HG02642 (cell line): ENCODE data around the gene HGF.

Source experiments
- ATAC-seq: cut with Tn5 transposase; IDR thresholded peaks from one replicate; pipeline ENCODE4 v1.9.1; 2021; ENCODE audit warnings: mild to moderate bottlenecking; ENCODE audit not compliant: unreplicated experiment, poor library complexity

Gene HGF

DNA sequence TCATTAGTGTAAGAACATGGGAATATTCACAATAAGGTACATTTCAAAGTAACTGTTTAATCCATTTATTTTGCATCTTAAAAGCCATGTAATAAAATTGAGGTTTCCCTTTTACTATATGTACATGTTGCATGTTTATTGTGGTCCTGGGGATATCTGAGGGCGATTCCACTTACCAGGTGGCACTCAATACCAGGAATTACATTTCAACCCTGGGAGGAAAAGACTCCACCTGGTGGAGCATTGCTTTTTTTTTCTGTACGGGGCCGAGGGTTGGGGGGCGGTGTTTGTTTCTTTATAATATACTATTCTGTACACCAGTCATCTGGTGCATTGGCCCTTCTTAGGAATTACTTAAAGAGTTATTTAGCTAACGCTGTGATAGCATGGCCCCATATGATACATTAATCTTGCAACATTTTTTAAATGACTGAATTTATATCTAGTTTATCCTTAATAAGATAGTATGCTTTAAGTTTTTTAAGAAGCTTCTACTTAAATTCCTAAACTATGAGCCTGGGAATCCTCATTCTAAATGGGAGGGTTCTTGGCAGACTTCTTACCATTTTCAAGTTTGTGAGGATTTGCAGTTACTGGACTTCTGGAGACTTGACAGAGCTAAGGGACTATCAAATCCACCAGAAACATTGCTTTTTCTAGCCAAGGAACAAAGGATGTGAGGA, 7.2 kb upstream of the HGF start:
- ATAC-seq = no peak

DNA sequence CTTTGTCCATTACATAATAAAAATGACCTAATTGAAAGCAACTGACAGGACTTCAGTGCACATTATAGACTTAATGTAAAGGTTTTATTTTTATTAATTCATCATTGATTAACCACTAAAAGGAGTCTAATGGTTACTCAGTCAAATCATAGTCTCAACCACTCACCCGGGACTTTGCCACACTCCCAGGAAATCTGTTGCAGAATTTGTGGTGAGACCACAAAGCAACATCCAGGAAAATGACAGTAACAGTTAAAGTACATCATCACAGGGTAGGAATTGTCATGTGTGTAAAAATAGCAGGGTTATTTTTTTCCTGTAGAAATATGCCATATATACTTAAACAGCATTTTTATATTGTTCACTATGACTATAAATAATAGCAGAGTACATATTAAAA, 6.3 kb upstream of the HGF start:
- no peak for ATAC-seq

DNA sequence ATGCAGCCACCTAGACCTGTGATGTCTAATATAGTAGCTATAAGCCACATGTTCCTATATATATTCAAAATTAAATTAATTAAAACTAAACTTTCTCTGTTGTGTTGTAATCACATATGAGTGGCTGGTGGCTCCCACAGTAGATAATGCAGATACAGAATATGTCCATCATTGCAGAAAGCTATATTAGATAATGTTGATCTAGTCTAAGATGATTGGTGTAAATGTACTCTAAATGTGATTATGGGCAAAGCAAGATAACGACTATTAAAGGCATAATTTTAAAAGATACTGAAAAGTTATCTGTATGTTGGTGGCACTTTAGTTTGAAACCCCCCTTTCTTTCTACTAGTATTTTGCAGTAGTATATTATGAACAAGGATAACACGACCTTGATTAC, 5.7 kb upstream of the HGF start:
- no peak for ATAC-seq

DNA sequence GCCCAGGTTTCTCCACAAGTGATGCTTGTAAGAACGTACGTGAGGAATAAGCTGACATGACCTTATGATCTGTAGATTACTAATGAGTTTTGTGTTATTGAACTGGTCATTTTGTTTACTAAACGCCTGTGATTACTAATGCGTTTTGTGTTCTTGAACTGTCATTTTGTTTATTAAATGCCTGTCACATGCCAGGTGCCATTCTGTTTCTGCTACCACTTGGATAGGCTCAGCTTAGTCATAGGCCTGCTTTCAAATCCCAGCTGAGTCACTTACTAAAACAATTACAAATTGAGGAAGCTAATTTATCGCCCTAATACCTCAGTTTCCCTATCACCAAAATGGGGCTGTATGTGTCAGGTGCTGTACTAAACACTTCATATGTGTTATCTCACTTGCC, 4.7 kb upstream of the HGF start:
- ATAC-seq = no peak

DNA sequence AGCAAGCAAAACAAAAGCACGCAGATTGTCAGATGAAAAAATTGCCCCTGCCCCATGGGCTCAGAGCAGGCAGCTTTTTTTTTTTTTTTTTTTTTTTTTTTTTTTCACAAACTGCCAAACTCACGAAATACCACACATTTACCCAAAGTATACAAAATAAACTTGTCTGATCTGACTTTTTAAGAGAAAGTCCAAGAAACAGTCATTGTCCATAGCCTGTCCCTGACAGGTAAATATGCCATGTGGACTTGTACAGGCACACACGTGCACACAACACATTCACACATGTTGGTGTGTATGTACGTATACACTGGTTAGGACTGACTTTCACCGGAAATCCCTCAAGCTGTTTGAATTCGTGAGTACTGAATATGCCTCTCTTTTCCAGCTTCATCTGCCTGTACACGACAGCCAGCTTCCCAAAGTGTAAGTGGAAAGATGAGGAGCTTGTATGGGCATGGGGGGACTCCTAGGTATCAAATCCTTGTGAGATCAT, 929 bp upstream of the HGF start:
- ATAC-seq = no peak

DNA sequence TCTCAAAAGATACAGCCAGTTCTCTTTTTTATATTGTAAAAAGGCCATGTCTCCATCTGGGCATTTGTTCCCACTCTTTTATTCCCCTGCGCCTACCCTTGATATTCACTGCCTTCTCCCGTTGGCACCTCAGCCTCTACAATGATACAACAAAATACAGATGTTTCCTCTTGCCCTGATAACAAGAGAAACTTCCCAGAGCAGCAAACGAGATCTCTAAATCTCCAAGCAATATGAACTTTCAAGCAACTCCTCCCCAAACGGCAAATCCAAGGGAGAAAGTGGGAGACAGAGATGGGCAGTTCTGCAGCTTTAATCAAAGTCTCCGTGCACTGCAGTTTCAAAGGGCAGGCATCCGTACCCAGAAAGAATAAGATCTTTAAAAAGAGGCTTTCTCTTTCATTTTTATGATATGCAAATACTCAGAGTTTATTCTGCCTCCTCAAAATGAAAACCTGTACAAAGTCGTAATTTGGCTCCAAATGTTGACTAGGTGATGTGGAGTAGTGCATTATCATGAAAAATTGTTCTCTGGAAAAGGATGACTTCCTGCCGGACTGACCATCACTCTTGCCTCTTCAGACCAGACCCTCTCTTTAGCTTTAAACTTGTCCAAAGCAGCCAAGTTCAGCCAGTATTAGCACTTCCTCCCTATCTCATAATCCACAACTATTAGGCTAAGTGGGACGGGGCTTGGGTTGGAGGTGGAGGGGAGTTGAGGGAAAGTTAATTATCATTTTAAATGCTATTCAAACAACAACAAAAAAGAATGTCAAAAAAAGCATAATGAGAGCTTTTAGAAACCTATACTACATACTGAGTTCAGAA, 682 bp downstream of the HGF start:
- ATAC-seq = no peak

DNA sequence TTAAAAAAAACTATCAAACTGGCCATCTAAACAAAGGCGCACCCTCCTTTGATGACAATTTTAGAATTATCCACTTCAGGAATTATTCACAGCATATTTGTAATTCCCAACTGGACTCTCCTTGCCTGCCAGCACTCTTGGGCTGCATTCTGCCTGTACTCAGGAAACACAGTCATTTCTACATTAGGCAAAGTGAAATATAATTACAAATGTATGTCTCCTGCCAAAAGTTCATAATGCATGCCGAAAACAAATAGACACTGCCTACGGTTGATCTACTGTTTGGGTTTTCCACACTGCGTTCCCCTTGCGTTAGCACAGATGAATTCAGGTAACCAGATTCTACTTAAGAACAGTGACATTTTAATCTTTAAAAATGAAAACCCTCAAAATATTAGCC, 1.9 kb downstream of the HGF start:
- ATAC-seq = no peak

DNA sequence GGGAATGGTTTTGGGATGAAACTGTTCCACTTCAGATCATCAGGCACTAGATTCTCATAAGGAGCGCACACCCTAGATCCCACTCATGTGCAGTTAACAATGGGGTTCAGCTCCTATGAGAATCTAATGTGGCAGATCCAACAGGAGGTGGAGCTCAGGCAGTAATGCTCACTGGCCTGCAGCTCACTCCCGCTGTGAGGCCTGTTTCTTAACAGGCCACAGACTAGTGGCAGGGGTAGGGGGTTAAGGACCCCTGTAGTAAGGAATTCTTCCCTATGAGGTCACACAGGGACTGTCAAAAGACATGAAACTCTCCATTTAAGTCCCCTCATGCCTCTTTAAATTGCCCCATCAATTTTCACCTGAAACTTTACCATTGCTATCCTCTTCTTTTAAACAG, 8.0 kb downstream of the HGF start:
- ATAC-seq = no peak

DNA sequence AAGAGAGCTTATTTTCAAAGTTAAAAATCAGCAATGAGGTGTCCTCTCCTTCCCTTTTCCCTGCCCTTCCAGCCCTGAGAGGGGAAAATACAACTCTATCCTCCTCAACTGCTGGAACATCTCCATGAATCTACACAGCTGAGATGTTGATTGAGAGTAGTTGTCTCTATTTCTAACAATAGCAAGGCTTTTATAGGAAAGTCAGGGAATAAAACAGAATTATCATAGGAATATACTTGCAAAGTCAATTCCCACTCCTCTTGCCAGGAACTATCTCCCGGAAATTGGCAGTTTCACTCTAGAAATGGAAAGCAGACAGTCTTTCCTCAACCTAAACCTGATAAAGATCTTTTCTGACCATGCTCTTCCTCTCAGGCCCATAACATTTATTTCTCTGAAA, 8.8 kb downstream of the HGF start:
- ATAC-seq = no peak

DNA sequence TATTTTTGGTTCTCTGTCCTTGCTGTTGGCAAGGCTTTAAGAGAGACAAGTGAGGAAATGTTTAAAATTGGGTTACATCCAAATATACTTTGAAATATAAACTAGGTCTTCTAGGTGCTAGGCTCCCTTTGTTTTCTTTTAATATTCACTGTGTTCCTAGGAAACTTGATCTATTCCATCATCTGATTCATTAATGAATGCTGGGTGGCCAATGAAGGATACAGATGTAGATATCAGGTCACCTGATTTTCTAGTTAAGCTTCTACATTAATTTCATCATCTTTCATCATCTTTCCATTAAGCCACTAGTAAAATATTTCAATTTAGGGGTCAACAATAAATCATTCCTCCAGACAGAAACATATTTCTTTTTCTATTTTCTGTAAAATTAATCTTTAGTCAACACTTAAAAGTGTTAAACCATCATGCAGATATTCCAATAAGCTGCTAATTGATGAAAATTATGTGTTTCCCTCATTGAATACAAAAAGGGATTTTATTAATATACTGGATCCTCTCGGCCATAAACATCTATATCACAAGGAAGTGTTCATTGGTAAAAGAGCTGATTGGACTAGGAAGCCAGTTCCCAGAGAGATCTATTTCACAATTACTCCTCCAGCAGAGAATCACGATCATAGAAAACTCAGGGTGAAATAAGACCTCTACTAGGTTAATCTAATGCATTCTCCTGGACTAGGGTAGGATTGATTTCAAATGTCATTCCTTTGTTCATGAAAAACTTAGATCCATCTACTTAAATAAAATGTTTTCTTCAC, 14.7 kb downstream of the HGF start:
- ATAC-seq = no peak

DNA sequence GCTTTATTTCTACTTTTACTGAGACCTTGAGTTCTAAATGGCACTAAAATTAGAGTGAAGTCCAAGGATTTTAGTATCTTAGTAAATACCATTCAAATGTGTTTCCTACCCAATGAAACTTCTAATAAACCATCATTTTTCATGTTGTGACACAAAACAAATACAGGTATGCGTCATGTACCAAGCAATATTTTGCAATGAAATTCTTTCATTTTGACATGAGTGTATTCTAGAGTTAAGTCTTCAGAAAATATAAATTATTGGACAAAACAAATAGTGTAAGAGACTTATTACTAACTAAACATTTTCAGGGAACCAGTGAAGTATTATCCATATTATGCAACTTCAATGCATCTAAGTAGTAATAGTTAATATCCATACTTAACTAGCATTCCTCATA, 16.5 kb downstream of the HGF start:
- ATAC-seq = no peak

DNA sequence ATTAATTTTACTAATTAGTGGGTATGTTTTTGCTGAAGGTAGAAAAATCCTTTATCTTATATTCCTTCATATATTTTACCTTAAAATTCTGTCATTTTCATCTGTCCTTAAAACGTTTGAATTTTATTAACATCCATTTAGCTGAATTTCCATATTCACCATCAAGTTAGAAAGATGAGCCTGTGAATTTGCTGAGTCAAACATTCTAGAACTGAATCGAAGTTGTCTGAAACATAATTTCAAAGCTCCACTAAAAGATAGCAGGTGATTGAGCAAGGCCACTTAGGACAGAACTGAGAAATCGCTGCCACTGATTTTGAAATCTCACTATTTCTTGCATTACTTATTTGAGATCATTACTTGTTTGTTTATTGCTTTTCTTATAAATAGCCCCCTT, 17.5 kb downstream of the HGF start:
- no peak for ATAC-seq

DNA sequence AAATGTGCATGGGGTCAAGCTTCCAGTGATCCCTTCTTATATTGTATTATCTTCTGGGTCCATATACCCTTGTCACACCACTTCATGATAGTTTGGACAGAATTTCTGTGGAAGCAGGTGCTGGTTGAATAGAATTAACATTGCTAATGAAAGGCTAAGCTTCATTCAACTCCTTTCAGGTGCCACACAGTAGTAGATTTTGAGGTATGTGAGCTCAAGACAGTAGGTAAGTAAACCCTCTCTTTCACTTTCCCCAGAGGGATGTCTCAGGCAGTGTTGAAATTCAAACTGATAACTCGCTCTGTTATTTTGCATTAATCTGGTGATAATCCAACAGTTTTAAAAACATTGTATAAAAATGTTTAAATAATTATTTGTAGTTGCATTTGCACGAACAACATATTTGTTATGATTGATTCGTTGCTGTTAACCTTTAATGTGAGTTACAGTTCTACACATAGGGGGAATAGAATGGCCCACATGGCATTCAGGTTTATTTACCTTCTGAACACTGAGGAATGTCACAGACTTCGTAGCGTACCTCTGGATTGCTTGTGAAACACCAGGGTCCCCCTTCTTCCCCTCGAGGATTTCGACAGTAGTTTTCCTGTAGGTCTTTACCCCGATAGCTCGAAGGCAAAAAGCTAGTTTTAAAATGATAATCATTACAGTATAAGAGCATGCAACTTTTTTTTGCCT, 18.1 kb downstream of the HGF start:
- no peak for ATAC-seq

DNA sequence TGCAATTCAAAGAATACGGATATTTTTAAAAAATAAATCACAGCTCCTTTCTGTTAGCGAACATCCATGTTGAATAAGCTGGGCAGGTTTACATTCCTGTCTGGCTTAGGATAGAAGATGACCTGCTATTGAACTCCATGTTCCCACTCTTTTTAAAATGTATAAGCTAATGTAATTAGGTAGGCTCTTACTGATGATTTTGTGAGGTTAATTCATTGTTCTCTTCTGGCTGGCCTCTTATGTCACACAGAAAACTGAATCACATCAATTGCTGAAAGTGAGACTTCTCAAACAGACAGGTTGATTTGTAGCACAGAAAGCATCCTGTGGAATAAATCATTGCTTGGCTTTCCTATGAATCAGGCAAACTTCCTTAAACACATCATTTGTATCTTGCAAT, 24.2 kb downstream of the HGF start:
- ATAC-seq = no peak

DNA sequence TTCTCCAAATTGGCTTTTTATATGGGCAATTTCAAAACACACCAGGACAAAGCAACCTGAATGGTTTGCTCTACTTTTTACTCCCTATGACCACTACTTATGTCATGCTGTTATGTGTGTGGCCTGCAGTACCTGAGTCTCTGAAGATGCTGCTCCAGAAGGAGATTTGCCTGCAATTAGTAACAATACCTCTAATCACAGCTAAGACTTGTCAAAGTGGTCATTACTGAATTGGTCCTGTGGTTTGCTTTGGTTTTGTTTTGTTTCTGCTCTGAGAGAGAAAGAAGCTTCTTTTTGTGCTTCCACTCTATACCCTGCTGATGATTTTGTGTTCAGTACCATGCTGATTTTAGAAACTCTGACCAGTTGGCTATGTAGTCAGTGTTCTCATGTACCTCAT, 25.5 kb downstream of the HGF start:
- ATAC-seq = no peak

DNA sequence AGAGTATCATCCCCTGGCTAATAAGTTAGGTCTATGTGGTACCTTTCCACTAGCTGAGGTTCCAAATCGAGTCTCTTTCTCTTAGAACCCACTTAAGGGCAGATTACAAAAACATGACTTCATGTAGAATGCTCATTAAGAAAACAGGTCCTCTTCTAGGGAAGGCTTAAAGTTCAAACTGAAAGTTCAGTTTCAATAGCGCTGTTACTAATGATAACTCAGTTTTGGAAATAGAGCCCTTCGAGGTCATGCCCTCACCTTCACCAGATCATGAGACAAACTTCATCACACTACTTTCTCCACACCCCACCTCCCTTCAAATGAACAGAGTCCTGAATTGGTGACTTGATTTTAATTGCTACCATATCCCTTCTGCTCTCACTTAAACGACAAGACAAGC, 26.2 kb downstream of the HGF start:
- no peak for ATAC-seq

DNA sequence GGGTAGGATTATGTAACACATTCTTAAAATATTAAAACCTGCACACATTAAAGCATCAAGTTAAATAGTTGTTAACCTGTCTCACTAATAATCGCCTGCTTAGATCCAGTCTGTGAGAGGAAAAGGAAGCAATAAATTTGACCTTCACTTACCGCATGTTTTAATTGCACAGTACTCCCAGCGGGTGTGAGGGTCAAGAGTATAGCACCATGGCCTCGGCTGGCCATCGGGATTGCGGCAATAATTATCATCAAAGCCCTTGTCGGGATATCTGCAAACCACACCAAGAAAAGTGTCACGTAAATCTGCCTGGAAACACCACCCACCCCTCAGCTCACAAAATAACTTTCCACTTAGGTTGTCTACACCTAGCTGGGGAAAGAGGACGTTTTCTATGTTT, 26.6 kb downstream of the HGF start:
- ATAC-seq = no peak

DNA sequence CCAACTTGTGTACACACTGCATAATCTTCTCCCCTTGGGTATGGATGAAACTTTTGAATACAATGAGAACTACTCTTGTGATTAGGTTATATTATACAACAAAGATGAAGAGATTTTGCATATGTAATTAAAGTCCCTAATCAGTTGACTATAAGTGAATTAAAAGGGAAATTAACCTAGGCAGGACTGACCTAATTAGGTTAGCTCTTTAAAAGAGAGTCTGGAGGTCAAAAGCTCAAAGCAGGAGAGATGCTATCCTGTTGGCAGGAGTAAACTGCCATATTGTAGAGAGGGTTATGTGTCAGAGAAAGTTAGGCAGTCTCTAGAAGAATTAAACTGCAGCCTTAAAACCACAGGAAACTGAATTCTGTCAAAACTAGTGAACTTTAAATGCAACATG, 29.4 kb downstream of the HGF start:
- ATAC-seq = no peak

DNA sequence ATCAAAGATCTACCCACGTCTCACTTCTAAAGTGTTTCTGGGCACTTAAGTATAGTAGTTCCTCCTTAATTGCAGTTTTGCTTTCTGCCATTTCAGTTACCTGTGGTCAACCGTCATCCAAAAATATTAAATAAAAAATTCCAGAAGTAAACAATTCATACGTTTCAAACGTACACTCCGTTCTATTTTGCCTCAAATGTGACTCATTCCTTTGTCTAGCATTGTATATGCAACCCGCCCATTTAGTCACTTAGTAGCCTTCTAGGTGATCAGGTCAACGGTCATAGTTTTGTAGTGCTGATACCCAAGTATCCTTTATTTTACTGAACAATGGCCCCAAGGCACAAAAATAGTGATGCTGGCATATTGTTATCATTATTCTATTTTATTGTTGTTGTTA, 33.8 kb downstream of the HGF start:
- no peak for ATAC-seq

DNA sequence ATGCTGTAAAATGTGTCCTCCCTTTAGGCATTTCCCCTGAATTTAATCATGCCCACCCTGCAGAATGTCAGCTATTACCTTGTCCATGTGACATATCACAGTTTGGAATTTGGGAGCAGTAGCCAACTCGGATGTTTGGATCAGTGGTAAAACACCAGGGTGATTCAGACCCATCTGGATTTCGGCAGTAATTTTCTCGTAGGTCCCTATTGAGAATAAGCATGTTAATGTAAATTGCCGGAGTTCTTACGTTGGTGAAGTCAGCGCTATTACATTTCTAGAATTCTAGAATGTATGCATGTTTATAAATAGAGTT, 44.1 kb downstream of the HGF start:
- ATAC-seq = no peak
